DMS79 treated with DMSO at 0.1 percent for 48 hours (cell line): Measurements from ENCODE around the gene CFAP90.

Experiments
- DNase-seq: peaks from one replicate; lab custom pipeline; 2025; lab: John Stamatoyannopoulos, UW

Gene CFAP90

DNA sequence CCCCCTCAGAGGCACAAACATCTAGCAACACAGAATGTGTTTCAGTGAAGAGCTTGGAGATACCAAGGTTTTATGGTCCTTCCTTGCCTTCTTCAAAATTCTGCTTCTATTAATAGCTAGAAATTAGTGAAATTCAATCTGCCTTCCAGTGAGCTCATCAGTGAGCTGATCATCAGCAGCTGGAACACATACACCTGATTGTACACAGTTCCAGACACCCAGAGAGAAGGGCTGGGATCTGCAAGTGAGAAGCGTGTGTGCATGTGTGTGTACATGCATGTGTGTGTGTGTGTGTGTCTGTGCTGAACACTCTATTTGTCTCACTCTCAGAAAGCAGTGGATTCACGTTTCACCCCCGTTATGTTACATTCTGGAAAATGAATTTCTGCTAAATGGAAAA, 28.5 kb downstream of the CFAP90 start:
- no peak for DNase-seq

DNA sequence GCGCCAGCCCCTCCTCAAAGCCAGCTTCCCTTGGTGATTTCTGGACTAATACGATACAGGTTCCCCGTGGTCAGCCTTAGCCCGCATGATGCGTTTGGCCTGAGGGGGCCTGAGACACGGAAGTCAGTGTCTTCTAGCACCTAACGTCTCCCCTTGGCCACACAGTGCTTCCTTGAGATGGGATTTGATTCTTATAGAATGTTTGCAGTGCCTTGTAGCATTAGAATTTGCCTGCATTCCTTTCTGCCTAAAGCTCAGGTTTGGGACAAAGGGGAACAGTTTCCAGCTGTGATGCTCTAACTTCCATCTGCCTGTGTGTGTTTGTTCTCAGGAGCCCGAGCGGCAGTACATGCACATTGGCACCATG, 34.4 kb downstream of the CFAP90 start:
- no peak for DNase-seq

DNA sequence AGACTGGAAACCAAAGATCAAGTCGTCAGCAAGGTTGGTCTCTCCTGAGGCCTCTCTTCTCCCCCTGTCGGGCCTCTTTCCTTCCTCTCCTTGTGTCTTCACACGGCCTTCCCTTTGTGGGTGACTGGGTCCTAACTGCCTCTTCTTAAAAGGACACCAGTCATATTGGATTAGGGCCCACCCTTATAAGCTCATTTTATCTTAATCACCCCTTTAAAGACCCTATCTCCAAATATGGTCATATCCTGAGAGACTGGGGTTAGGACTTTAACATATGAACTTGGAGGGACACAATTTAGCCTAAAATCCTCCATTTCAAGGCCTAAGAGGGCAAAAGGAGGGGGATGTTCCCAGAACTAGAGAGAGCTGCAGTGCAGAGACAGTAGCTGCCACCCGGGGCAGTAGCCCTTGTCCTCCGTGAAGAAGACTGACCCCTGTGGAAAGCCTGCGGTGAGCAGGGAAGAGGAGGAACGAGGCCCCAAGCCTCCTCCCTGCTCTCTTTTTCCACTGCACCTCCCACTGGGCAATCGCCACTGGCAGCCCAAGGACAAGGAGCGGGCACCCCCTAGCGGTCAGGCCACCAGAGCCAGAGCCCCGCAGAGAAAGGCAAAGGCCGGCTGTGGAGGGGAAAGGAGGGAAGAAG, 34.9 kb downstream of the CFAP90 start:
- DNase-seq = no peak

DNA sequence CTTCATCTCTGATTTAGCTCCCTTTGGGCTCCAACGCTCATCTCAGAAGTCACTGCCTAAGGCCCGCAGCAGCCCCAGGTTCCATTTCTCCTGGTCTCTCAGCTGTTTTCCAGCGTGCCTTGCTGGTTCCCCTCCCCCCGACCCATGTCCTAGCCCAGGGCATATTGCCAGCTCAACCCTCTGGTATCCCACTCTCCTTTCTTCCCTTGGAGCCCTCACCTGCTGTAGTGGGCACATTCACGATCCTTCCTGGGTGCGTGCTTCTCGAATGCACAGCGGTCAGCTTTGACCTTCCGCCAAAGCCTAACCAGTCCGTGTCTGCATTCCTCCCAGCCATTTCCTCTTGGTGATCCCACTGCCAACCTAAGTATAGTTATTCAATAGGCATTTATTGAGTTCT, 36.1 kb downstream of the CFAP90 start:
- no peak for DNase-seq

DNA sequence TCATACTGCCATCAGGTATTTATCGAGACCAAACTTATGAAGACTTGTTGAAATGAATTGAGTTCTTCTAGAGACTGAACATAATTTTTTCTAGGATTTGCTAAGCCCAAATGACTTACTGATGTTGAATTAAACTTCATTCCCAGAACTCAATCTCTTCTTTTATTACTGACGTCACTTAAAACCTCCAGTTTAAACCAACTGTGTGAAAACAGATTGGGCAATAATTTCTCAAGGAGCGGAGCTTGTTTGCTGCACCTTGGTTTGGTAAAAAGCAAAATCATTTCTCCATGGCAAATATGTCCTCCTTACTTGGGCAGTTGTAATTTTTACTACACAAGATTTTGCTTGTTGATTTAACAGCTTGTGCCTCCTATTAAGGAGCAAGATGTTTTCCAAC, 37.4 kb downstream of the CFAP90 start:
- DNase-seq = no peak

DNA sequence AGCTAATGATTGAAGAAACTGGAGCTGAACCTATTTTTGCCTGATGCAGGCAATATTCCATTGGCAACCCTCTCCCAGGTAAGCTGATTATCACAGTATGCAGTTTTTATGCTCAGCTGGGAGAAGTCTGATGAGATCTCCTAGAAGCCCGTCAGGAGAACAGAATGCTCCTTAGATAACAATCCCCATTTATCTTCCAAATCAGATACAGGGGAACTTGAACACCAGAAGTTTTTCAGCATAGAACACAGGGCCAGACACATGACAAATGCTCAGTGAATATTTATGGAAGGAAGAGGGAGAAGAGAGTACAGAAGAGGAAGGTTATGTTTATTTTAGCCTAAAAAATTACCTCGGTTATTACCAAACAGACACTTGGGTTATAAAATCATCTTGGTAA, 37.9 kb downstream of the CFAP90 start:
- no peak for DNase-seq

DNA sequence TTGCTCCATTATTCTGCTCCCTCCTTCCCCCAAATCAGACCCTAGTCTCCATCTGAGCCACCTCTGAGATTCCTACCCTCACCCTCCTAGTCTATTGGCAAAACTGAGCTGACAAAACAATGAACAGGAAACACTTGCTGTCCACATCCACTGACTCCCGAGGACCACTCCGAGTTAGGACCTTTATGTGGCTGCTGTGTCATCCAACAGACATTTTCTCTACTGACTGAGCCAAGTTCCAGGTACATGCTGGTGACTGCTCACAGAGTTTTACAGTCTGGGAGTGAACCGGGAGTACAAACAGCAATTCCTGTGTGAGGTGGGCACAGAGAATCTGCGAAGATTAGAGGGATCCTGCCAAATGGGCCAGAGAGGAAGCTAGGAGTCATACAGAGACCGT, 39.2 kb downstream of the CFAP90 start:
- DNase-seq = no peak

DNA sequence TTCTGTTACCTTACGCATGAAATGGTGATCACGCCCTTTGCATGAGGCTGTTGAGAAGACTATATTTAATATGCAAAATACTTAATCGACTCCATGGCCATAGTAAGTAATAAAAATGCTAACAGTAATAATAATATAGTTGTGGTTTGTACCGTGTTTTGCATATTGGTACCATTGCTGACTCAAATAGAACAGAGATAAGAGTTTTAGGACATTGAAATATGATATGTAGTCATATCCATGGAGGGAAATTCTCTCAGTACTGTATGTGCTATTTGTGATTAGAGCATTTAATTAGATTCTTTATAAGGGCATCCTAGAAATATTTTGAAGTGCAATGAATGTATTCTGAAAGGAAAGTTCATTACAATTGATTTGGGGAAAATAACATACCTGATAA, 41.9 kb downstream of the CFAP90 start:
- no peak for DNase-seq

DNA sequence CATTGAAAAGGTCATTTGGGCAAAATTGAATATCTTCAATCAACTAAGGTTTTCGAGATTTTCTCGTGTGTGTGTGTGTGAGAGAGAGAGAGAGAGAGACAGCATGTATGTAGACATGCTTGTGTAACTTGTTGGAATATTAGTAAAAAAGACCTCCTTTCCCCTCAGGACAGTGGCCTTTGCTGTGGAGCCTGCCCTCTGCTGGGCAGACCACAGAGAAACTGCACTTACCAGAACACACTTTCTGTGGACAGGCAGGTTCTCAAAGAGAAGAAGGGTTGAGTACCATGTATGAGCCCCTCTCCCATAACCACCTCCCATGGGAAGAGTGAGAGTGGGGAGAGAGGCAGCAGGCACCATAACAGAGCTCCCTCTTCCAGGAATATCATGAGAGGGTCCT, 45.6 kb downstream of the CFAP90 start:
- no peak for DNase-seq

DNA sequence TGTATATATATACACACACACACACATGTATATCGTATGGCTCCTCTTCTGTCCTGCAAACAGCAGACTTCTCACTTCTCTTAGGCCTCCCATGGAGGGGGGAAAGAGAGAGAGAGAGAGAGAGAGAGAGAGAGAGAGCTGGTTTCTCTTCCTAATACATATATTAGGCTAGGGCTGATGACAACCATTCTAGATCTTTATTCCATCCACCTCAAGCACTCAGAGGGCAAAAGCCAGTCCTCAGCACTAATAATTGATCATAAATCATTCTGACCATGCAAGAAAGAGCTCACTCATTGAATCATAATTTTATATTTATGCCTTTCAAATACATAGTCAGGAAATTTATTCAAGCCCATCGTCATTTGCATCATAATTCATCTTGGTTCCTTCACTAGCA, 47.0 kb downstream of the CFAP90 start:
- no peak for DNase-seq

DNA sequence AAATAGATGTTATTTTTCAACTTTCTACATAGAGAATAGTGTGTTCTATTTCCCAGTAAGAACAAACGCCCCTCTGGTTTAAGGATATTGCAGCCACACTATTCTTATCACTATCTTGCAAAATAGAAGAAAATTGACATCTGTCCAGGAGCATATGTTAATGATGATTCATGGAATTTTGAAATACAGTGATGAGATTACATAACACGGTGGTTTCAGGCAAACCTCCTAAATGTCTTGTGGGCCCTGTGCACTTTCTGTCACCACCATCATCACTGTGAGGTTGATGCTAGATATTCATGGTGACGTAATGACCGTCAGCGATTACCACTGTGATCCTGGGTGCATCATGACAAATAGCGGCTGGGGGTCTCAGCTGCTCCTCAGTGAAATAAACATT, 48.1 kb downstream of the CFAP90 start:
- no peak for DNase-seq

DNA sequence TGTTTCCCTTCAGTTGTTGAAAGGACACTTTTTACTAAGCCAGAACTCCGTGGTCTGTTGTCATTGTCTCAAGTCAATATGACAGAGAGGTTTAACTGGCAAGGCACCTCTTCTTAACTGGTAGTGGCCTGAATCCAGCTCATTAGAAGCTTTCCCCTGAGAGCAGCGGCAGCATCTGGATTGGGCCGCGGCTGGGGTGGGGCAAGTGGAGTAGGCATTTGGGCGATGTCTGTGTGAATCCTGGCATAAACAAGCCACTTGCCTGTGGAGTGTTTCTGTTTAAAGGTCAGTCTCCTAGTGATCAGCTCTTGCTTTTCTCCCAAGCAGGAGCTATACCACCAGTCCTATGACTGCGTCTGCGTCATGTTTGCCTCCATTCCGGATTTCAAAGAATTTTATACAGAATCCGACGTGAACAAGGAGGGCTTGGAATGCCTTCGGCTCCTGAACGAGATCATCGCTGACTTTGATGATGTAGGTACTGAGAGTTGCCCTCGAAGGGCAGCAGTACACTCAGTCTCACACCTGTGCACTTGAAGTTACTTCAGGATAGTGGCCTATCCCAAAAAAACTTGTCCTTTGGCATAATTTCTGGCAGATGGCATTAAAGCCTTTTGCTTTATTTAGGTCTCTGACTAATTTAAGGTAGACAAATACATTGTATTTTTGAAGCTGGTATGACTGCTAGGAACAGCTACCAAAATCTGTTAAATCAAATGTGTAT, 48.9 kb downstream of the CFAP90 start:
- peak; percentile 68 for DNase-seq

DNA sequence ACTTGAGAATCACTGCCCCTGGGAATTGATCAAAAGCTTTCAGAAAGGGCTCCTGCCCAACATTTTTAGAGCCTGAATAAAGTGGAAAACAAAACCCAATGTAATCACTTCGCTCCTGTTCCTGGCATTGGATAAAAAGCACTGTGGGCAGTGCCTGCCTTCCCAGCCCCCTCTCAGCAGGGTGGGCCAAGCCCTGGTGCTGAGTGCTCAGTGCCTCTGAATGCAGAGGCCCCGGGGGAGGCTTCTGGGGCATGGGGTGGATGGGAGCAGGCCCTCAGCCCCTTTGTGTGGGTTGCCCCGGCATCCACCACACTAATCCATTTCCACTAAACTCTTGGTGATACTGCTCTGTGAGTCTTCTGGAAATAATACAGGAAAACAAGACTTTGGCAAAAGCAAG, 55.6 kb downstream of the CFAP90 start:
- DNase-seq = no peak

DNA sequence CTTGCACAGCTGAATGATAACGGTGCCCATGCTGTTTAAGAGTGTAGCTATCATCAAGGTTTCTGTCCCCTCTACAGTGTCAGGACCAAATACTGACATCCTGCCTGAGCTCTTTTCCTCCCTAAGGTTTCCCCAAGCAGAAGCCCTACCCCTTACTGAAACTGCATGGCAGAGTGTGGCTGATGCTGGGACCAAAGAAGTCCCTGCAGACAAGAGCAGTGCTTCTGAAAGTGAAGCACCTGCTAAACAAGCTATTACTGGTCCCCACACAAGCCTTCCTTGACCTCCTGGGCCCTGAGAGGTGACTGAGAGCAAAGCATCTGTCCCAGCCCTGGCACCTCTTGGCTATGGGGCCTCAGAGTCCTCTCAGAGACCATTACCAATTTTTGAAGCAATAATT, 56.1 kb downstream of the CFAP90 start:
- DNase-seq = no peak

DNA sequence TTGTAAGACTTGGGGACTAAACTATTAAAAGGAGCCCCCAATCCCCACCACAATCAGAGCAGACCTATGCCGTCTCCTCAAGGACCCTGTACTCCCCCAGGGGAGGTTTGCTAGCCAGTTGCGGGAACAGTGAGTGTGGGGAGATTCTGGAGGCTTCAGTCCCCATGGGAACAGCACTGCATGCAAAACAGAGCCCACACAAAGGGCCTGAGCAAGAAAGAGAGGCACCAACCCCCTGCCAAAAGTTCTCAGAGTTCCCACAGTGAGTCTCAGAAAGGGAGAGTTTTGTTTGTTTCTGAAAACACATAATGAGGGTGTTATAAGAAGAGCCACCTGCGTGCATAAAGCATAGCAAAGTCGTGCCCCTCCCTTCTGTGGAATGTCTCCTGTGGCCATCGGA, 56.6 kb downstream of the CFAP90 start:
- no peak for DNase-seq

DNA sequence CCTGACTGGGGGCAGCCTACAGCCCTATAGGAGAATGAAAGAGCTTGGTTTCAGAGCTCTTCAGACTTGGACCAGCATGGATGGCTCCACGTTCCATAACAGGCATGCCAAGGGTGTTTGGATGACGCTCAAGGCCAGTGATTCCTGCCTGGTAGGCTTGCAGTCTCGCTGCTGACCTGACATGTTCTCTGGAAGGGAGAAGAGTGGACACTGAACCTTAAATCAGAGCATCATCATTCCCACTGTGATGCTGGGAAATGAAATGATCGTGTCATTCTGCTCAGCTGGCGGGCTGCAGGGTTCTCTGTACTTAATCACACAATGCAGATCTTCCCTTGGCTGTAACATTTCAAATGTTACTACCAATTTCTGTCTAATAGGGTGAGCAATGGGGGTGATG, 57.0 kb downstream of the CFAP90 start:
- no peak for DNase-seq

DNA sequence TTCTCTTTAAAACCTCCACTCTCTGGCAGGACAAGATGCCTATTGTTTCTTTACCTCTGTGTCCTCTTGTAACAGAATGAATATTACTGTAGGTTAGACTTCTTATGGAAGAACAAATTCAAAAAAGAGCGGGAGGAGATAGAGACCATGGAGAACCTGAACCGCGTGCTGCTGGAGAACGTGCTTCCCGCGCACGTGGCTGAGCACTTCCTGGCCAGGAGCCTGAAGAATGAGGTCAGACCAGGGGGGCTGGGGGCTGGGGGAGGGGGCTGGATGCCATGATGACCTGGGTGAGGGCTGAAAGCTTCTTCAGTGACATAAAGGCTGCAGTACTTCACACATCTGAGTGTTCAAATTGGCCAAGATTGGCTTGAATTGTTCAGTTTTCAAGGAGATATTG, 61.4 kb downstream of the CFAP90 start:
- no peak for DNase-seq

DNA sequence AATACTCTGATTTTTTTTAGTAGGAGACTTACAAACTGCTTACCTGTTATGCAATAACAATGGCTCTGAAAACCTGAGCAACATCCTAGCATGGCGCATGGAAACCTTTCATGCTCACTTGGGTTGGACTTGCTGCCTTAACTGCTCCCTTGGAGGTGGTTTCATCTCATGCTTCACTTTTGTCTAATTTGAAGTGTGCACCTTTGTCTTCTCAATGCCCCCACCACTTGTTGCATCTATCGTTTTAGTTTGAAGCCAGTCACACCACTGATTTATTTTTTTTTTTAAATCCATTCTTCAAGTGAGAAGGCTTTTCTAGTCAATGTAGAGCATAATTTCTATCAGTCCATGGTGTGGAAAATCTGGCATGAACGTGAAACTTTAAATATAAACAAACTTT, 63.2 kb downstream of the CFAP90 start:
- DNase-seq = no peak

DNA sequence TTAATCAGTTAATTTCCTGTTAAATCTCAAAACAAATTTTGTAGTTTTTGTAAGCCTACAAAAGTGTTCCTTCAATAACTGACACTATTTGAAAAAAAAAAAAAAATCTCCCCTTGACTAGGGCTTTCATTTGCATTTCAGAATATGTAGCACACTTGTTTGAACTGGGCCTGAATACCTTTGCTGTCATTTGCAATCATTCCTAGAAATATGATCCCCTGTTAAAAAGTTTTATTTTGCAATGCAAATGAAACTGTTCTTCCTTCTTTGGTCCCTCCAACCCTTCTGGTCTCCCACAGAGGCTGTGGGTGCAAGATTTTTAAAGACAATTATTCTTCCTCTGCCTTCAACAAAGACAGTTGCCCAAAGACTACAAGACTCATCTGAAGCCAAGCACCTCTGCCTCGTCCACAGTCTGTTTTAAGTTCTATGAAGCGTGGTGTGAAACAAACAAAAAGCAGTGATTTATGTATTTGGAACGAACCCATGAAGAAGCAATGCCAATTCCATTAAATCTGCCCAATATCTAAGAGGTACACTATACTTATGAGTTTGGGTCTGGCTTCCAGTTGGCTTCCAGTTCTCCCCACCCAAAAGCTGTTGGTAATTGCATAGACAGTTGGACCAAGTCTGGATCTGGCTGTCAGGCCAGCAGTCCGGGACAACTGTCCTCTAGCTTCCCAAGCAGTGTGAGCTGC, 66.1 kb downstream of the CFAP90 start:
- DNase-seq = no peak

DNA sequence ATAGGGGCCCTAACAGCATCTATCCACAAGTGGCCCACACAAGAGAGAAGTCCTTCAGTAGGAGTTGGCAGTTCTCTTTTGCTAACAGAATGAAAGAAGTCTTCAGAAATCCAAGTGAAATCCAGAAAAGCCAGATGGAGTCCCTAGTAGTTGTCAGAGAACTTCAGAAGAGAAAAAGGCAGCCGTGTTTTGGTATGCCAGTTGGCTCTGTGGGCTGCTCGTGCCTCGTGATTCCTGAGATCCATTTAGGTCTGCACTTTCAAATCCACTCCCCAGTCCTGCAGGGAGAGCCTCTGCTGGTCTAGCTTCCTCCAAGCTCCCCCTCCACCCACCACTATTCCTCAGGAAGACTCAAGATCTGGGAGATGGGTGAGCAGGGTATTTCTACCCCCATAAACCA, 69.0 kb downstream of the CFAP90 start:
- no peak for DNase-seq
